ENCODE results near the gene GABRB2.

Gene GABRB2

GRCh38 chr5:161471211-161471950, 75.1 kb downstream of the GABRB2 start:
- DNase-seq: no peak

- DNase-seq: no peak
Observed at GRCh38 chr5:161467703-161468102, 78.8 kb downstream of the GABRB2 start.

GRCh38 chr5:161460741-161461140, 85.8 kb downstream of the GABRB2 start:
- no peak for DNase-seq

- DNase-seq: no peak
Observed at GRCh38 chr5:161446655-161447054, 99.9 kb downstream of the GABRB2 start.

GRCh38 chr5:161442471-161442870, 104.1 kb downstream of the GABRB2 start:
- DNase-seq: no peak

- DNase-seq: no peak
Observed at GRCh38 chr5:161432798-161433197, 113.7 kb downstream of the GABRB2 start.

- no peak for DNase-seq
Observed at GRCh38 chr5:161431963-161432362, 114.6 kb downstream of the GABRB2 start.

- DNase-seq: no peak
Observed at GRCh38 chr5:161421067-161421466, 125.5 kb downstream of the GABRB2 start.

- DNase-seq: no peak
Observed at GRCh38 chr5:161420521-161420920, 126.0 kb downstream of the GABRB2 start.

GRCh38 chr5:161414896-161415295, 131.6 kb downstream of the GABRB2 start:
- DNase-seq: no peak

- no peak for DNase-seq
Observed at GRCh38 chr5:161414037-161414436, 132.5 kb downstream of the GABRB2 start.

- DNase-seq: no peak
Observed at GRCh38 chr5:161412792-161413191, 133.7 kb downstream of the GABRB2 start.

- no peak for DNase-seq
Observed at GRCh38 chr5:161411156-161411555, 135.4 kb downstream of the GABRB2 start.

- no peak for DNase-seq
Observed at GRCh38 chr5:161410640-161411039, 135.9 kb downstream of the GABRB2 start.

GRCh38 chr5:161409471-161409870, 137.1 kb downstream of the GABRB2 start:
- DNase-seq: no peak

- DNase-seq: no peak
Observed at GRCh38 chr5:161406880-161407279, 139.6 kb downstream of the GABRB2 start.

- DNase-seq: no peak
Observed at GRCh38 chr5:161403996-161404395, 142.5 kb downstream of the GABRB2 start.

GRCh38 chr5:161403121-161403520, 143.4 kb downstream of the GABRB2 start:
- DNase-seq: no peak

- no peak for DNase-seq
Observed at GRCh38 chr5:161400583-161400982, 145.9 kb downstream of the GABRB2 start.

GRCh38 chr5:161399996-161400562, 146.4 kb downstream of the GABRB2 start:
- DNase-seq: no peak

GRCh38 chr5:161397448-161397847, 149.1 kb downstream of the GABRB2 start:
- DNase-seq: no peak

- no peak for DNase-seq
Observed at GRCh38 chr5:161396171-161396570, 150.4 kb downstream of the GABRB2 start.

- no peak for DNase-seq
Observed at GRCh38 chr5:161391724-161392123, 154.8 kb downstream of the GABRB2 start.

- no peak for DNase-seq
Observed at GRCh38 chr5:161391016-161391415, 155.5 kb downstream of the GABRB2 start.

GRCh38 chr5:161387121-161387520, 159.4 kb downstream of the GABRB2 start:
- DNase-seq: no peak

Data from T-helper 2 cell (primary cell).